Brain pericyte (primary cell): ENCODE results near the gene ZCCHC4.
"Not testable (repeated sequence)": the region's sequence is repeated elsewhere in the genome, so short reads cannot be mapped to it uniquely, and the experiment has no call there.

ENCODE experiments used
- DNase-seq: peaks from one replicate; pipeline ENCODE4 v3.0.0-alpha.2; 2012; ENCODE audit warnings: low read depth, low spot score

The ZCCHC4 gene

GRCh38 chr4:25320773-25321172, 8.2 kb downstream of the ZCCHC4 start:
- DNase-seq, result no peak

- DNase-seq, result no peak
Measured at GRCh38 chr4:25321703-25322102, 9.1 kb downstream of the ZCCHC4 start.

DNA sequence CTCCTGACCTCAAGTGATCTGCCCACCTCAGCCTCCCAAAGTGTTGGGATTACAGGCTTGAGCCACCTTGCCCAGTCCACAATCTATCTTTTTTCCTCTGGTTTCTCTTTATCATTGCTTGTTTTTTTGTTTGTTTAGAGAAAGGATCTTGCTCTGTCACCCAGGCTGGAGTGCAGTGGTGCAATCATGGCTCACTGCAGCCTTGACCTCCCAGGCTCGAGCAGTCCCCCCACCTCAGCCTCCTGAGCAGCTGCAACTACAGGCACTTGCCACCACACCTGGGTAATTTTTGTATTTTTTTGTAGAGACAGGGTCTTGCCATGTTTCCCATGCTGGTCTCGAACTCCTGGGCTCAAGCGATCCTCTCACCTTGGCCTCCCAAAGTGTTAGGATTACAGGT, 15.9 kb downstream of the ZCCHC4 start:
- not testable (repeated sequence) for DNase-seq

- no peak for DNase-seq
Measured at GRCh38 chr4:25330335-25330734, 17.8 kb downstream of the ZCCHC4 start.

DNA sequence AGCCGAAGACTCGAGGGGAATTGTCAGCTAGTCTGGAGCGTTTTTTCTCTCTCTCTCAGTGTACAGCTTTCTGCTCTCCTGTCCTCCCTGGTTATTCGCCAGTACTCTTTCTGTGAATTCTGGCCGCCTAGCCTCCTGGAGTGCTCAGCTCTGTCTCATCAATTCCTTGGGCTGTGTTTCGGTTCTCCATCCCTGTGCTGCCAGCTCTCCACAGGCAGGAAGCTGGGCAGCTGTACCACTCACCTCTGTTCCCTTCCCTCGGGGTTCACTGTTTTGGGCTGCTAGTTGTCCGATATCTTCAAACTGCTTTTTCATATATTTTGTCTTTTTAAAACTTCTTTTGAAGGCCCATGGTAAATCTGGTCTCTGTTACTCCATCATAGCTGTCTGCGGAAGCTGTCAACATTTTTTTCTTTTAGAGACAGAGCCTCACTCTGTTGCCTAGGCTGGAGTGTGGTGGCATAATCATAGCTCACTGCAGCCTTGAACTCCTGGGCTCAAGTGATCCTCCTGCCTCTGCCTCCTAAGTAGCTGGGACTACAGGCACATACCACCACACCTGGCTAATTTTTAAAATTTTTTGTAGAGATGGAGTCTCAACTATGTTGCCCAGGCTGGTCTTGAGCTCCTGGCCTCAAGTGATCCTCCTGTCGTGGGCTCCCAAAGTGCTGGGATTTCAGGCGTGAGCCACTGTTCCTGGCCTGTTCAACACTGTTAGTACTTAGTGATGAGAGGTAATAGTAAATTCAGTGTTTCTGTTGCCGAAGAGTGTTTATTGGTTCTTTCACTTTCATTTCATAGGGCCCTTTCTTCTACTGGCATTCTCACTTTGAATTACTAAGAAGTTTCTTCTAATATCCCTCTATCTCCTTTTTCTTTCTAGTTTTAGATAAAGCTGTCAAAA, 18.6 kb downstream of the ZCCHC4 start:
- DNase-seq, result no peak

- DNase-seq, result no peak
Measured at GRCh38 chr4:25343671-25344070, 31.1 kb downstream of the ZCCHC4 start.

GRCh38 chr4:25345744-25346143, 33.2 kb downstream of the ZCCHC4 start:
- no peak for DNase-seq

GRCh38 chr4:25346913-25347312, 34.3 kb downstream of the ZCCHC4 start:
- no peak for DNase-seq

DNA sequence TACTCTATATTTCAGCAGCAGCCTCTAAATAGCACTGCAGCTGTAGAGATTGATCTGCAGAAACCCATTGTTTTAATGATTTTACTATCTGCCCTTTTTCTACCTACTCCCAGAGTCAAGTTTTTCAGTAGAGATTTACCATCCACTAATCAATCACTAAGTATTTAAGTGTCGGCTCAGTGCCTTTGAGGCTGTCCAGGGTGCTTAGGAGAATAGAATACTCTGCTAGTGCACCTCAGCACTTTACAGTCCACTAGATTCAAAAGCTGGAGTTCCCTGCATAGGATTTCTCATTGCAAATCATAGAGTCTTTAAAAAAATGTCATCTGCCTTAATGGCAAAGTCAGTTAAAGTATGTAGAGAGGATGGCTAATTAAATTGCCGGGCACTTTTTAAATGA, 34.9 kb downstream of the ZCCHC4 start:
- DNase-seq, result no peak

GRCh38 chr4:25347971-25348370, 35.4 kb downstream of the ZCCHC4 start:
- no peak for DNase-seq

GRCh38 chr4:25350561-25350960, 38.0 kb downstream of the ZCCHC4 start:
- no peak for DNase-seq

DNA sequence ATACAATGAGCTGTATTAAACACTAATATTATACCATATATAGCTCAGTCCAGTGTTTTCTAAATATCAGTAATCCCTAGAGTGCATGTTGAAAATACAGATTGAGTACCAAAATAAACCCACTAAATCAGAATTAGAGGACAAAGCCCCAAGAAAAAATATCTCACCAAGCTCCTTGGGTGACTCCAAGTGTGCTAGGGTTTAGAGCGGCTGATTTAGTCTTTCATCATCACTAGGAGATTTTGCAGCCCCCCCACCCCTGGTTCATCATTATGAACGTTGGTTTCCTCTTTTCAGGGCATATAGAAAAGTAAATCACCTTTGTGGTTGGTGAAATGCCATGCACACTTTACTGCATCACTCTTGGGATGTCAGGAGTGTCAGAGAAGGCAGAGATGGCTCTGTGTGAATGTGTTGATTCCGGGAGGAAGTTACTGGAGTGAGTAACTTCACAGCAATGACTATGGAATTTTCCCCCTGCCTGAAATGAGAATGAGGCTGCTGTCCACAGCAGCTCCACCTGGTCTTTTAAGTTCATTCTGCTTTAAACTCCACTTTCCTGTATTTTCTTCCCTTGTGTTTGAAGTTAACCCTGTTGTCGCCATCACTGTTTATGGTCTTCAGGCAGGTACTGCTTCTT, 39.3 kb downstream of the ZCCHC4 start:
- no peak for DNase-seq

DNA sequence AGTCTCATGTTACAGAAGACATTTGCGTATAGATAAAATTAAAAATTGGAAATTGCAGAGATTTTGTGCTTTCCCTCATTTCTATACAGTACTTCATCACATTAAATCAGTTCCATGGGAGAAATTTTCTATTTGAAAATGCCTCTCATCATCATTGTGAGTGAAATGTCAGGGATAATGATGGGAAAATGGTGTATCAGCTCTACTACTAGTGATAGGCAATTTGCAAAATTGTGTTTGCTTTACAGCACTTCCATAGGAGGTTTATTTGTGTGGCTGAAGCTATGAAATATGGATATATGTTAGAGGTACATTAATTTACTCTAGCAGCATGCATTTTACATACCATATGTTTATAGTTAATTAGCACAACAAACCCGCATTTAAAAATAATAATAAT, 43.5 kb downstream of the ZCCHC4 start:
- no peak for DNase-seq

- no peak for DNase-seq
Measured at GRCh38 chr4:25358515-25359275, 46.1 kb downstream of the ZCCHC4 start.

GRCh38 chr4:25361253-25361652, 48.7 kb downstream of the ZCCHC4 start:
- DNase-seq, result no peak

- no peak for DNase-seq
Measured at GRCh38 chr4:25367004-25367621, 54.5 kb downstream of the ZCCHC4 start.

DNA sequence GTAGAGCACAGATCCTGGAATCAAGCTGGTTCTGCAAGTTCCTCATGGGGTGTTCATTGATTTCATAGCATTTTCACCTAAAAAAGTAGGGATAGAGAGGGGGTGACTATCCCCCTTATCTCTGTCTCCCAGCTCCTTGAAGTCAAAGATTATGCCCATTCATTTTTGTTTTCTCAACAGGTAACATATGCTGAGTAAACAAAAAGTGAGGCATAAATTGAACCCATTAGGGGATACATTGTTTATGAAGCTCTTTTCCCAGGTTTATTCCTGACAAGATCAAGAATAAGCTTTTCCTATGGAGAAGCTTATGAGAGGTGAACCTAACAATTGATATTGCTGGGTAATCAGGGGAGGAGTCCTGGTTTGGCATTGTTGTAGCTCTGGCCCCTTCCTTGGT, 55.3 kb downstream of the ZCCHC4 start:
- no peak for DNase-seq

GRCh38 chr4:25368315-25368714, 55.7 kb downstream of the ZCCHC4 start:
- DNase-seq, result no peak

- DNase-seq, result no peak
Measured at GRCh38 chr4:25370242-25370641, 57.7 kb downstream of the ZCCHC4 start.

- DNase-seq, result not testable (repeated sequence)
Measured at GRCh38 chr4:25372549-25372948, 60.0 kb downstream of the ZCCHC4 start.

GRCh38 chr4:25376754-25377571, 64.4 kb downstream of the ZCCHC4 start, which contains the start of gene ANAPC4:
Gene ANAPC4 (plus strand): TSS chr4:25377263. CDS start chr4:25377428, 165 bp downstream.
- DNase-seq, result peak; percentile 40
